C4-2B (cell line): ENCODE results near the gene PLXNA3.
A peak's percentile ranks its signal among the peaks of the same experiment; 100 is the strongest.

Experiments
- H3K27ac ChIP-seq: fragments of 450-650 bp; 2 replicates; pipeline ENCODE4 v1.5.1; 2017
- ZFX ChIP-seq: fragments of 450-650 bp; IDR thresholded peaks from 2 replicates; pipeline ENCODE4 v1.6.1; 2017
- TF ChIP-seq, protein P1 (sequence below): fragments of 450-650 bp; conservative IDR thresholded peaks from 2 replicates; pipeline ENCODE4 v1.5.1; 2017; ENCODE audit warnings: mild to moderate bottlenecking

Gene PLXNA3

DNA sequence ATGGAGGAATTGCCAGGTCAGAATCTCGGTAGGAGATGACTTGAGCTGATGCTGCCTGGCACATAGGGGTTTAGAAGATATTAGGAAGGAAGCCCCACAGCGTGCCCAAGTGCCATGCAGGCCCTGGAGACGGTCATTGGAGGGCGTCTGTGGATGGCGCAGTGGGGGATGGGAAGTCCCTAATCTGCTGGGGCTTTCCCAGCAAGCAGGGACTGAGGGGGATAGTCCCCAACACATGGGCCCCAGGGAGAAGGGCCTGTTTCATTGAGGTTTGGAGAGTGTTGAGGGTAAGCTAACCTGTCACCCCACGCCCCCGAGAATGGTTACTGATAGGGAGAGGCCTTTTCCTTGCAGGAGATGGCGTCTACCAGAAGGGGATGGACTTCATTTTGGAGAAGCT is 38.9 kb upstream of the PLXNA3 start:
- no peak overlapping the region for H3K27ac ChIP-seq
- TF ChIP-seq, protein P1, sequence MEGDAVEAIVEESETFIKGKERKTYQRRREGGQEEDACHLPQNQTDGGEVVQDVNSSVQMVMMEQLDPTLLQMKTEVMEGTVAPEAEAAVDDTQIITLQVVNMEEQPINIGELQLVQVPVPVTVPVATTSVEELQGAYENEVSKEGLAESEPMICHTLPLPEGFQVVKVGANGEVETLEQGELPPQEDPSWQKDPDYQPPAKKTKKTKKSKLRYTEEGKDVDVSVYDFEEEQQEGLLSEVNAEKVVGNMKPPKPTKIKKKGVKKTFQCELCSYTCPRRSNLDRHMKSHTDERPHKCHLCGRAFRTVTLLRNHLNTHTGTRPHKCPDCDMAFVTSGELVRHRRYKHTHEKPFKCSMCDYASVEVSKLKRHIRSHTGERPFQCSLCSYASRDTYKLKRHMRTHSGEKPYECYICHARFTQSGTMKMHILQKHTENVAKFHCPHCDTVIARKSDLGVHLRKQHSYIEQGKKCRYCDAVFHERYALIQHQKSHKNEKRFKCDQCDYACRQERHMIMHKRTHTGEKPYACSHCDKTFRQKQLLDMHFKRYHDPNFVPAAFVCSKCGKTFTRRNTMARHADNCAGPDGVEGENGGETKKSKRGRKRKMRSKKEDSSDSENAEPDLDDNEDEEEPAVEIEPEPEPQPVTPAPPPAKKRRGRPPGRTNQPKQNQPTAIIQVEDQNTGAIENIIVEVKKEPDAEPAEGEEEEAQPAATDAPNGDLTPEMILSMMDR, result no peak
- no peak for TF ChIP-seq ZFX

DNA sequence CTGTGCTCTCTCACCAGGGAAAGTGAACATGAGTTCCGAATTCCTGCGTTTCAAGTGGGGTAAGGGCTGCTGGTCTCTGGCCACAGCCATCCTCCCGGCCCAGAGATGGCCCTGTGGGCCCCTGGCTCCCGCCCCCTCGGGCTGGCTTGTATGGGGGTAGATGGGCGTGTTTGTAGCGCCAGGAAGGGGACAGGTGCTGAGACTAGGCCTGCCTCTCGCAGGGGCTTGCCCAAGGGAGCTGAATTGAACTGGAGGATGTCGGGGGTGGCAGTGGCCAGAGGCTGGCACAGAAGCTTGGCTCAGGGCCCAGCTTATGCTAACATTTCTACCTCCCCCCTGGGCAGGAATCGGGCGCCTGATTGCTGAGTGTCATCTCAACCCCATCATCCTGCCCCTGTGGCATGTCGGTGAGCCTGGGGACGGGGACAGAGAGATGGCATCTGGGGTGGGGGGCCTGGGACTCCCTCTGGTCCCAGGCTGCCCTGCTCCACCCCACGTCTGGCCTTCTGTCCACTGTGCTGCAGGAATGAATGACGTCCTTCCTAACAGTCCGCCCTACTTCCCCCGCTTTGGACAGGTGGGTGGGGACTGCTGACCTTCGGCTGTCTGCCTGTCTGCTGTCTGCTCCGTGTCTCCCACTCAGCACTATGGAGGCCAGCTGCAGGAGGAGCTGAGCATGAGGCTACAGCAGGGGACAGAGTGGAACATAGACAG is 38.2 kb upstream of the PLXNA3 start:
- no peak overlapping the region for H3K27ac ChIP-seq
- TF ChIP-seq, protein P1, result no peak
- TF ChIP-seq ZFX, result no peak

DNA sequence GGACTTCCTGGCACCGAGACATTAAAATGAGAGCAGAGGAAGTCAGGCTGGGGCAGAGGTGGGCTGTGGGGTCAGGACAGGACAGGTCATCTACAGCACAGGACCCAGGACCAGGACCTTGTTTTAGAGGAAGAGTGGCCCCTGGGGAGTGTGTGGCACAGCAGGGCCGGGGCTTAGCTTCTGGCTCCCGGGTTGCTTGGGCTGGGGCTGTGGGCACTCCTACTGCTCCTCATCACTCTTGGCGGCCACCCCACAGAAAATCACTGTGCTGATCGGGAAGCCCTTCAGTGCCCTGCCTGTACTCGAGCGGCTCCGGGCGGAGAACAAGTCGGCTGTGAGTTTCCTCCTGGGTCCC is 37.7 kb upstream of the PLXNA3 start:
- TF ChIP-seq ZFX, result no peak
- TF ChIP-seq, protein P1, result no peak
- H3K27ac ChIP-seq, result no peak overlapping the region

DNA sequence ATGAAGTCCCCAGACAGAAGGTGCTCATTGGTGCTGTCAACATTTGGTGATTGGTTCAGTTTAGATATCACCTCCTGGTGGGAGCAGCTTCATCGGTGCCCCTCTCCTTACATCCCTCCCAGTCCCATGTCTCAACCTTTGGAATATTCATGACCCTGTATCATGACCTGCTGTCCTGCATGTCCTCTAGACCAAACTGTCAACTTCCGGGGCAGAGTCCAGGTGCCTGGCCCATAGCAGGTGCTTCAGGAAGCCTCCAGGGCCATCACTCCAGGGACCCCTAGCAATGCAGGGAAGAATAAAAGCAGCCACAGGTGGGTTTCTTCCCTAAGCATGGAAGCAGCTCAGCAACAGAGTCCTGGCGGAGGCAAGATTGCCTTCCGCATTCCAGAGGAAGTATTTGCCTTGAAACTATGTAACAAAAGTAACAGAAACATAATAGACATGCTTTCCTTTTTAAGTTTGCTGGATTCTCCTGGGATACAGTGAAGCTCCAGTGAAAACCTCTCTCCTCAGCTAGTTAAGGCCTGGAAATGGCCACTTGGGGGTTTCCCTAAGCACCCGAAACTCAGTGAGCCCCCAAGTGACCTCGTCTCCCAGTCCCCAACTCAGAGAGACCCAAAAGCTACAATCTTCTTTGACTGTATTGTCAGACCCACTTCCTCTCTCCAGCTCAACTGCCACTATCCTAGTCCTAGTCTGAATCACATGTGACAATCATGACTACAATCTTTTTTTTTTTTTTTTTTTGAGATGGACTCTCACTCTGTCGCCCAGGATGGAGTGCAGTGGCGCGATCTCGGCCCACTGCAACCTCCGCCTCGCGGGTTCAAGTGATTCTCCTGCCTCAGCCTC is 30.9 kb upstream of the PLXNA3 start:
- no peak for TF ChIP-seq ZFX
- TF ChIP-seq, protein P1, result no peak
- H3K27ac ChIP-seq, result no peak overlapping the region; the same call in 1 of the 2 replicates

DNA sequence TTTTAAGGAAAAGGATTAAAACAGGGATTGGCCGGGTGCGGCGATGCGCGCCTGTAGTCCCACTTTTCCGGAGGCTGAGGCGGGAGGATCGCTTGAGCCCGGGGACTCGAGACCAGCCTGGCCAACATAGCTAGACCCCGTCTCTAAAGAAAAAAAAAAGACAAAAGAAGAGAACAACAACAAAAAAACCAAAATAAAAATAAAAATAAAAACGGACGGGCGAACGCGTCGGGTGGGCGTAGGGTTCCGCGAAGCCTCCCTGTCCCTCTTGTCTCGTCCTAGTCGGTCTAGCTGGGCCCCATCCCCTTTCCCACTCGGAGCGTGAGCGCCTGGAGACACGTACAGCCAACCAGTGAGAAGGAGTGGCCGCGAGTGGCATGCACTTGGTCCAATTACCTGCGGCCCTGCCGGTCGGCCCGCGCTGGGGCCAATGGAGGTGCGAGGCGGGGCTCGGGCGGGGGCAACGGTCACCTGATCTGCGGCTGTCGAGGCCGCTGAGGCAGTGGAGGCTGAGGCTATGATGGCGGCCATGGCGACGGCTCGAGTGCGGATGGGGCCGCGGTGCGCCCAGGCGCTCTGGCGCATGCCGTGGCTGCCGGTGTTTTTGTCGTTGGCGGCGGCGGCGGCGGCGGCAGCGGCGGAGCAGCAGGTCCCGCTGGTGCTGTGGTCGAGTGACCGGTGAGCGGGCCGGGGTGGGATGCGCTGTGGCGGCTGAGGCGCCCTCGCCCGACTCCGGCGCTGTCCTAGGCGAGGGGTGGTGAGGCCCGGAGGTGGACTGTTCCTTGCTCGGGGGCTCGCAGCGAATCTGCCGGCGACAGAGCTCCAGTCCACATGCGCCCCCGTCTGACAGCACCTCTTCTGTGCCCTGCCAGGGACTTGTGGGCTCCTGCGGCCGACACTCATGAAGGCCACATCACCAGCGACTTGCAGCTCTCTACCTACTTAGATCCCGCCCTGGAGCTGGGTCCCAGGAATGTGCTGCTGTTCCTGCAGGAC is 29.6 kb upstream of the PLXNA3 start, which contains the start of gene ATP6AP1:
Gene ATP6AP1, plus strand, starts transcription at position 502 of the 996 bp plus-strand sequence. Its CDS starts 16 bp downstream, at position 518.
- TF ChIP-seq, protein P1, result no peak
- TF ChIP-seq ZFX, result peak; percentile 56; the same call in 1 of the 2 replicates
- H3K27ac ChIP-seq, result peak within 1 kb of the TSS; percentile 88

DNA sequence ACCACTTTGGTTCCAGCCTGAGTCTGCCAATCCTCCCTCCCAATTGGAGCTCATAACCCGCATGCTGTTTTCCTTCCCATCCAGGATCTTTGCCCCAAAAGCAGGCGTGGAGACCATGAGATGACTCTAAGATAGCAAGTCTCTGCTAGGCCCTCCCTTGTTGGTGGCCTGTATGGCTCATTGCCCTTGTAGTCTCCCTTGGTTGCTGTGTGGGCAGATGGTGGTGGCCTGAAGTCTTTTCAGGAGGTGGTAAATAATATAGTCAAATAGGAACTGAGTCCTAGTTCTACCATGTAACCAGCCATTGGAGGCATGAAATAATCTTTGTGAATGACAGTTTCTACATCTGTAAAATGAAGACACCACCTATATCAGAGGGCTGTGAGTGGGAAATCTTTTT is 28.4 kb upstream of the PLXNA3 start:
- TF ChIP-seq, protein P1, result no peak
- TF ChIP-seq ZFX, result no peak
- H3K27ac ChIP-seq, result peak overlapping the region; percentile 88; the same call in 1 of the 2 replicates
